MM.1S (cell line): Measurements from ENCODE around the gene AAMDC.

Source experiments
- DNase-seq: peaks from one replicate; pipeline ENCODE4 v3.0.0-alpha.2; 2015
- H2AFZ ChIP-seq: fragments of 300-600 bp; sonication (generic); 2 replicates; pipeline ENCODE4 v1.6.0; 2016; ENCODE audit warnings: antibody characterized with exemption, low read length
- H3F3A ChIP-seq: fragments of 300-600 bp; sonication (generic); 2 replicates; pipeline ENCODE4 v1.6.1; 2016; ENCODE audit warnings: mild to moderate bottlenecking, antibody characterized with exemption, low read length, moderate library complexity, mixed read lengths; ENCODE audit not compliant: insufficient read depth
- H3K27ac ChIP-seq: fragments of 300-600 bp; sonication (generic); 2 replicates; pipeline ENCODE4 v1.5.1; 2016; ENCODE audit warnings: mild to moderate bottlenecking, low read length
- H3K27me3 ChIP-seq: fragments of 300-600 bp; sonication (generic); replicated peaks from 2 replicates; pipeline ENCODE4 v1.6.0; 2016; ENCODE audit warnings: low read length; ENCODE audit not compliant: insufficient read depth
- H3K36me3 ChIP-seq: fragments of 300-600 bp; sonication (generic); replicated peaks from 2 replicates; pipeline ENCODE4 v1.6.1; 2016; ENCODE audit warnings: mild to moderate bottlenecking, low read length, mixed read lengths; ENCODE audit not compliant: insufficient read depth
- H3K4me1 ChIP-seq: fragments of 300-600 bp; sonication (generic); 2 replicates; pipeline ENCODE4 v1.6.1; 2016; ENCODE audit warnings: low read length, mixed read lengths
- H3K4me2 ChIP-seq: fragments of 300-600 bp; sonication (generic); 2 replicates; pipeline ENCODE4 v1.6.0; 2016; ENCODE audit warnings: low read depth, low read length
- H3K4me3 ChIP-seq: fragments of 300-600 bp; sonication (generic); 2 replicates; pipeline ENCODE4 v1.5.1; 2016; ENCODE audit warnings: low read length, mixed read lengths
- H3K79me2 ChIP-seq: fragments of 300-600 bp; sonication (generic); 2 replicates; pipeline ENCODE4 v1.6.1; 2016; ENCODE audit warnings: mixed run types, low read length, mixed read lengths
- H3K9ac ChIP-seq: fragments of 300-600 bp; sonication (generic); 2 replicates; pipeline ENCODE4 v1.6.1; 2016; ENCODE audit warnings: low read length, mixed read lengths
- H3K9me2 ChIP-seq: fragments of 300-600 bp; sonication (generic); replicated peaks from 2 replicates; pipeline ENCODE4 v1.6.1; 2016; ENCODE audit warnings: mild to moderate bottlenecking, low read length, mixed read lengths; ENCODE audit not compliant: insufficient read depth
- H3K9me3 ChIP-seq: fragments of 300-600 bp; sonication (generic); replicated peaks from 2 replicates; pipeline ENCODE4 v1.6.1; 2016; ENCODE audit warnings: mild to moderate bottlenecking, low read length, mixed read lengths; ENCODE audit not compliant: insufficient read depth
- H4K20me1 ChIP-seq: fragments of 300-600 bp; sonication (generic); 2 replicates; pipeline ENCODE4 v1.6.1; 2016; ENCODE audit warnings: mild to moderate bottlenecking, low read length, moderate library complexity, mixed read lengths; ENCODE audit not compliant: insufficient read depth
- EZH2 ChIP-seq: fragments of 300-600 bp; sonication (generic); optimal IDR thresholded peaks from 2 replicates; pipeline ENCODE3; 2017; ENCODE audit warnings: low read depth, mild to moderate bottlenecking, antibody characterized with exemption, low read length, mixed read lengths
- EZH2phosphoT487 ChIP-seq: fragments of 300-600 bp; sonication (generic); IDR thresholded peaks from 2 replicates; pipeline ENCODE4 v1.6.1; 2018; ENCODE audit warnings: antibody characterized with exemption, low read length
- TF ChIP-seq, protein P1 (sequence below): fragments of 300-600 bp; sonication (generic); IDR thresholded peaks from 2 replicates; pipeline ENCODE4 v1.5.1; 2016; ENCODE audit warnings: antibody characterized with exemption, low read length, mixed read lengths

AAMDC gene

DNA sequence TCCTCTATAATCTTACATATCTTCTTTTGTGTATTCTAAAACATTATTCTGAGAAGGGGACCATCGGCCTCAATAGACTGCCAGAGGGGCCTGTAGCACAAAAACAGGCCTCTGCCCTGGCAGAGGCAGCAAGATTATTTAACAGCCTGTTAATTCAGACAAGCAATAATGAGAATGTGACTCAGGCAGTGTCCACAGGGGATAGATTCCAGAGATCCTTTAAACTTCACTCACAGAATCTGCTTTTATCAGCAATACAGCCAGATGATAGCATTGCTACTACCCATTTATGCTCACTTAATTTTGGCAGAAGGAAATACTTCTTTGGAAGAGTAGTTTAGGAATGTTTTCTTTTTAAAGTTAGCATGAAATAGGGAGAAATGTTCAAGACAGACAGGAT lies 44.9 kb downstream of the AAMDC start:
- TF ChIP-seq EZH2: no peak
- TF ChIP-seq, protein P1, sequence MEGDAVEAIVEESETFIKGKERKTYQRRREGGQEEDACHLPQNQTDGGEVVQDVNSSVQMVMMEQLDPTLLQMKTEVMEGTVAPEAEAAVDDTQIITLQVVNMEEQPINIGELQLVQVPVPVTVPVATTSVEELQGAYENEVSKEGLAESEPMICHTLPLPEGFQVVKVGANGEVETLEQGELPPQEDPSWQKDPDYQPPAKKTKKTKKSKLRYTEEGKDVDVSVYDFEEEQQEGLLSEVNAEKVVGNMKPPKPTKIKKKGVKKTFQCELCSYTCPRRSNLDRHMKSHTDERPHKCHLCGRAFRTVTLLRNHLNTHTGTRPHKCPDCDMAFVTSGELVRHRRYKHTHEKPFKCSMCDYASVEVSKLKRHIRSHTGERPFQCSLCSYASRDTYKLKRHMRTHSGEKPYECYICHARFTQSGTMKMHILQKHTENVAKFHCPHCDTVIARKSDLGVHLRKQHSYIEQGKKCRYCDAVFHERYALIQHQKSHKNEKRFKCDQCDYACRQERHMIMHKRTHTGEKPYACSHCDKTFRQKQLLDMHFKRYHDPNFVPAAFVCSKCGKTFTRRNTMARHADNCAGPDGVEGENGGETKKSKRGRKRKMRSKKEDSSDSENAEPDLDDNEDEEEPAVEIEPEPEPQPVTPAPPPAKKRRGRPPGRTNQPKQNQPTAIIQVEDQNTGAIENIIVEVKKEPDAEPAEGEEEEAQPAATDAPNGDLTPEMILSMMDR: no peak
- no peak for TF ChIP-seq EZH2phosphoT487
- Histone ChIP-seq H4K20me1 (no peaks in the 10 kb centered on the region), H2AFZ (no peak overlapping the region), H3F3A (no peaks in the 10 kb centered on the region), H3K27me3 (no peaks in the 10 kb centered on the region), H3K9me3 (no peaks in the 10 kb centered on the region), H3K4me3 (no peak overlapping the region), H3K36me3 (no peaks in the 10 kb centered on the region), H3K9me2 (no peaks in the 10 kb centered on the region), H3K27ac (no peak overlapping the region), H3K9ac (no peak overlapping the region), H3K79me2 (no peaks in the 10 kb centered on the region), H3K4me1 (no peaks in the 10 kb centered on the region), H3K4me2 (no peak overlapping the region)
- DNase-seq: no peak

DNA sequence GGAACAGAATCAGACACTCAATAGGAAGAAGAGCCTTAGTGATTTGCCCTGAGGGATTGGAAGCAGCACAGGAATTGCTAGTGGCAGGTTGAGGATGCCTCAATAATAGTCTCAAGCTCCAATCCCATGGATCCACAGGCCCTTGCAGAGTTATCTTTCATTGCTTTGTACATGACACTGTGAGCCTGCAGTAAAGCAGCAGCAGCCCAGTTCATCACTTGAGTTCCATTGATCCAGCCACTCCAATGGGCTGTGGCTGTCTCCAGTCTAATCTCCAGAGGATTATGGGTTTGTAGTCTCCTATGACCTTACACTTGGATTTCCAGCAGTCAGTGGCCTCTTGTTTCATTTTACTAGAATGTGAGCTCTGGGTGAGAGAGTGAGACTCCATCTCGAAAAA lies 45.4 kb downstream of the AAMDC start:
- no peaks in the 10 kb centered on the region for H3K79me2 ChIP-seq
- H3K4me3 ChIP-seq: no peak overlapping the region
- H3F3A ChIP-seq: no peaks in the 10 kb centered on the region
- no peaks in the 10 kb centered on the region for H4K20me1 ChIP-seq
- H2AFZ ChIP-seq: no peak overlapping the region
- no peak for DNase-seq
- H3K36me3 ChIP-seq: no peaks in the 10 kb centered on the region
- TF ChIP-seq EZH2phosphoT487 (no peak), EZH2 (no peak)
- TF ChIP-seq, protein P1: no peak
- no peak overlapping the region for H3K27ac ChIP-seq
- no peaks in the 10 kb centered on the region for H3K9me3 ChIP-seq
- no peaks in the 10 kb centered on the region for H3K9me2 ChIP-seq
- no peak overlapping the region for H3K4me2 ChIP-seq
- H3K4me1 ChIP-seq: no peaks in the 10 kb centered on the region
- H3K9ac ChIP-seq: no peak overlapping the region
- H3K27me3 ChIP-seq: no peaks in the 10 kb centered on the region

DNA sequence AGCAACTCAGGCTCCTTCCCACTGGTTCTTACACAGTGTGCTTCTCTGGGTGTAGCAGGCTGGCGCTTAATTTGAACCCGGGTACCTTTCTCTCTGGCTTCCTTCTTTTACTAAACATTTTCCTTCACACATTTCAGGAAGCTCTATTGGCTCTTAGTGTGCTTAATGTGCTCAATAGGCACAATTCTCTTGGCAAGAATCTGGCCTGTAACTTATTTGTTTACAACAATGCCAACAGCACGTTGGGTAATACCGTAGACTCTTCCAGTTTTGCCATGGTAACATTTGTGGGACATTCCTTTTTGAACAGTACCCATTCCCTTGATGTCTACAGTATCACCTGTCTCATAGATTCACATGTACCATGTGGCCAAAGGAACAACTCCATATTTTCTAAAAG lies 47.8 kb downstream of the AAMDC start:
- TF ChIP-seq, protein P1: no peak
- TF ChIP-seq EZH2 (no peak), EZH2phosphoT487 (no peak)
- Histone ChIP-seq H3K27ac (no peak overlapping the region), H3K9me2 (no peaks in the 10 kb centered on the region), H3K4me2 (no peak overlapping the region), H2AFZ (no peak overlapping the region), H3K4me1 (no peaks in the 10 kb centered on the region), H3K27me3 (no peaks in the 10 kb centered on the region), H3K9ac (no peak overlapping the region), H4K20me1 (no peaks in the 10 kb centered on the region), H3K36me3 (no peaks in the 10 kb centered on the region), H3K9me3 (no peaks in the 10 kb centered on the region), H3F3A (no peaks in the 10 kb centered on the region), H3K4me3 (no peak overlapping the region), H3K79me2 (no peaks in the 10 kb centered on the region)
- DNase-seq: no peak
